ENCODE measurements around the gene UBE2V1. TPM values are rescaled to one million over a fixed set of nuclear protein-coding genes. Genes with fewer than 3 reads are reported as not detected.

The UBE2V1 gene
- total and polyA plus RNA-seq, 2 donors (not counting 1 experiment from before 2014, with no cell fraction given) = 69.2 to 158 TPM

DNA sequence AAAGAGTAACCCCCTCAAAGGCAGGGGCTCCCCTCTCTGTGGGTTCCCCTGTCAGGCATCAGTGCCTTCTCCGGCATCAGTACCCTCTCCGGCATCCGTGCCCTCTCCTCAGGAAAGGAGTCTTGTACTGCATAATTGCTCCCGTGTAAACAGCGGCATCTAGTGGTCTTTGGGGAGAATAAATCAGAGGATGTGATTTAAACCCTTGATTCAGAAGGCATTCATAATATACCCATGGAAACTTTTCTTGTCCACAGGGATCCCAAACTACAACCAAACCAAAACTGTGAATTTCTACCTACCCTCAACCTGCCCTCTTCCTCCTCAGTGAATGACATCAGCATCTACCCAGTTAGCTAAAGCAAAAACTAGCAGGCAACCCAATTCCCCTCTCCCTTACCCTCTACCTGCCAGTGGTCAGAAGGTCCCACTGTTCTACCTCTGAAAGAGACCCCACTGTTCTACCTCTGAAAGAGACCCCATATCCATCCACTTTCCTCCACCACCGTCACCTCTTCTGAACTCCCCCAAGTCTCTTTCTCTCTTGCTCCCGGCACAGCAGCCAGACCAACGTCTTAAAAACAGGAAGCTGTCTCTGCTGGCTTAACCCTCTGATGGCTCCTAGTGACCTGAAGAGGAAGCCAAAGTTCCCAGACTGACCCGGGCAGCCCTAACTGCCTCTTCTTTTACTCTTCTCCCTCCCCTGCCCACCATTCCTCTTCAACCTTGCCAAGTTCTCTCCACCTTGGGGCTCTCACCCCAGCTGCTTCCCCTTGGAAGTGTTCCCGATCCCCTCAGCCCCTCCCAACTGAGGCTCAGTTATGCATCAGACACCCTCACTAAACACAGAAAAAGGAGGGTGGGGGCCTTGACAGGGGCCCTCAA is 27.2 kb downstream of the UBE2V1 start:
- WGBS (ENCODE audit: insufficient coverage) = 0% methylated on average over 7 of the region's 10 CpGs
- H3K4me3 ChIP-seq (ENCODE audit: control extremely low read depth in 1 of 5, extremely low read depth in 1 of 5, insufficient read depth in 1 of 5, low read depth in 2 of 5, low read length in 4 of 5) = peak overlapping the region; percentile 30 to 78 (median 61)
- CTCF ChIA-PET = interaction anchor here (0.5 to 8.6 kb wide), 23 partner anchors 9 to 556 kb away, joined by 3 to 116 read pairs (median 4); partner anchors contain the start of gene RNF114

More for the DNA sequence above, 27.2 kb downstream of the UBE2V1 start:
- POLR2A ChIA-PET = no interaction called here
- intact Hi-C loops (cut with micrococcal nuclease) = loop anchor here (1.0 to 2.0 kb wide), 3 partner anchors 14 to 107 kb away; partner anchors contain the start of gene SNAI1
- TF ChIP-seq, protein P1, sequence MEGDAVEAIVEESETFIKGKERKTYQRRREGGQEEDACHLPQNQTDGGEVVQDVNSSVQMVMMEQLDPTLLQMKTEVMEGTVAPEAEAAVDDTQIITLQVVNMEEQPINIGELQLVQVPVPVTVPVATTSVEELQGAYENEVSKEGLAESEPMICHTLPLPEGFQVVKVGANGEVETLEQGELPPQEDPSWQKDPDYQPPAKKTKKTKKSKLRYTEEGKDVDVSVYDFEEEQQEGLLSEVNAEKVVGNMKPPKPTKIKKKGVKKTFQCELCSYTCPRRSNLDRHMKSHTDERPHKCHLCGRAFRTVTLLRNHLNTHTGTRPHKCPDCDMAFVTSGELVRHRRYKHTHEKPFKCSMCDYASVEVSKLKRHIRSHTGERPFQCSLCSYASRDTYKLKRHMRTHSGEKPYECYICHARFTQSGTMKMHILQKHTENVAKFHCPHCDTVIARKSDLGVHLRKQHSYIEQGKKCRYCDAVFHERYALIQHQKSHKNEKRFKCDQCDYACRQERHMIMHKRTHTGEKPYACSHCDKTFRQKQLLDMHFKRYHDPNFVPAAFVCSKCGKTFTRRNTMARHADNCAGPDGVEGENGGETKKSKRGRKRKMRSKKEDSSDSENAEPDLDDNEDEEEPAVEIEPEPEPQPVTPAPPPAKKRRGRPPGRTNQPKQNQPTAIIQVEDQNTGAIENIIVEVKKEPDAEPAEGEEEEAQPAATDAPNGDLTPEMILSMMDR (IDR thresholded peaks at IDR 0.05) = peak; percentile 87
- TF ChIP-seq EZH2 (IDR thresholded peaks at IDR 0.05; ENCODE audit: borderline replicate concordance, insufficient read depth, low read depth, low read length, poor library complexity, severe bottlenecking) = no peak
- no peaks in the 10 kb centered on the region for H3K9me3 Mint-ChIP-seq (ENCODE audit: insufficient read depth)
- DNase-seq (peak; percentile 71), ATAC-seq (ENCODE audit: low read depth) (peak; percentile 86)
- H4K20me1 ChIP-seq (ENCODE audit: control insufficient read depth, insufficient read depth, low read length, poor library complexity, severe bottlenecking) = peaks cover 29% of the 10 kb centered on the region
- H3K27me3 Mint-ChIP-seq = no peaks in the 10 kb centered on the region
- H2AFZ ChIP-seq (ENCODE audit: insufficient read depth, low read depth, low read length, poor library complexity, severe bottlenecking) = peak overlapping the region; percentile 62
- H3K4me1 Mint-ChIP-seq = peaks cover 13% of the 10 kb centered on the region
- peaks cover 23% of the 10 kb centered on the region for H3K79me2 ChIP-seq (ENCODE audit: control insufficient read depth, insufficient read depth, low read length)
- H3K27ac Mint-ChIP-seq = peak overlapping the region; percentile 64
- peak overlapping the region; percentile 88 for H3K4me3 Mint-ChIP-seq
- peaks cover 12 to 13% of the 10 kb centered on the region in 2 donors for H3K4me1 ChIP-seq (ENCODE audit: control insufficient read depth in 2 of 2, insufficient read depth in 2 of 2, low read length in 2 of 2)
- peaks cover 12 to 29% of the 10 kb centered on the region in 2 experiments for H3K36me3 ChIP-seq (replicated peaks in 1 of 2; ENCODE audit: control extremely low read depth in 1 of 2, control insufficient read depth in 1 of 2, extremely low read depth in 1 of 2, insufficient read depth in 2 of 2, low read length in 1 of 2)
- peak overlapping the region; percentile 64 for H3K9ac ChIP-seq (ENCODE audit: low read length)
- peak overlapping the region in 1 of 2 donors; percentile 65 for H3K27ac ChIP-seq (ENCODE audit: low read length in 2 of 2)
- H3K4me2 ChIP-seq (replicated peaks; ENCODE audit: low read depth, low read length, poor library complexity, severe bottlenecking) = peak overlapping the region; percentile 75
- no peaks in the 10 kb centered on the region for H3K9me3 ChIP-seq (ENCODE audit: control extremely low read depth in 1 of 3, control insufficient read depth in 2 of 3, insufficient read depth in 1 of 3, low read length in 2 of 3)
- H3K27me3 ChIP-seq (replicated peaks in 1 of 4; ENCODE audit: control extremely low read depth in 1 of 4, control insufficient read depth in 3 of 4, insufficient read depth in 4 of 4, low read length in 3 of 4) = no peaks in the 10 kb centered on the region
